GM18526 (cell line): Measurements from ENCODE around the gene TMEM130.

ENCODE experiments used
- POLR2A ChIP-seq: IDR thresholded peaks from 3 replicates; pipeline ENCODE4 v1.6.1; 2011; ENCODE audit not compliant: insufficient read length; ENCODE audit errors: extremely low read depth

Gene TMEM130

DNA sequence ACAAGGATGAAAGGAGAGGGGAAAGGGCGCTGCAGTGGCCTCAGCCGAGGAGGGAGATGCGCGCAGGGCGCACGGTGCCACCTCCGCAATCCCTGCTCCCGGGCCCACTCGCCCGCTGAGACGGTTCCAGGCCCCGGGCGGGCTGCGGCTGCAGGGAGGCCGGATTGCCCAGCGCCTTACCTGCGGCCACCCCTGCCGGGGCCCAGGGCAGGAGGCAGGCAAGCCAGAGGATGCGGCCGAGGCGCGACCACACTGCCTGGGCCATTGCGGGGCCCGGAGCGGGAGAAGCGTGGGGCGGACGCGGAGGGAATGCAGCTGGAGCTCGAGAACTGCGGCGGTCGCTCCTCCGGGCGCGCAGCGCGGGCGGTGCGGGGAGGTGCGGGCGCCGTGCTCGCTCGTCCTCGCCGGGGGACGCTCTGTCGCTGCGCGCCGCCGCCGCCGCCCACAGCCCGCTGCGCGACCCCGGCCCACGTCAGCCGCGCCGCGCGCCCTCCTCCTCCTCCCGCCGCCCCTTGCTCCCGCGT is at the start of gene TMEM130:
Gene TMEM130, minus strand, starts transcription at position 418 of the 524 bp plus-strand sequence. Its CDS starts 153 bp downstream, at position 265.
- TF ChIP-seq POLR2A: no peak

DNA sequence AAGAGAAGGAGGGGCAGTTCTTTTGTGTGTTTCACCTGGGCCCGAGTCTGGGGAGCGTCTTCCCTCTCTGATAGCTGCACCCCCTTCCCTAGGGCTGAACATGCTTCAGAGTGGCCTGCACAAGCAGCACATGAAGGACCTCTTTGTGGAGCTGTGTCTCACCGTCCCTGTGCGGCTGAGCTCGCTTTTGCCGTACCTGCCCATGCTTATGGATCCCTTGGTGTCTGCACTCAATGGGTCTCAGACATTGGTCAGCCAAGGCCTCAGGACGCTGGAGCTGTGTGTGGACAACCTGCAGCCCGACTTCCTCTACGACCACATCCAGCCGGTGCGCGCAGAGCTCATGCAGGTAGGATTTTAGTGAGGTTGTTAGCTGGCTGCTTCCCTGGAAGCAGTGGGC is 47.5 kb upstream of the TMEM130 start:
- TF ChIP-seq POLR2A: no peak

- no peak for TF ChIP-seq POLR2A
Measured at GRCh38 chr7:98913612-98914011, 43.8 kb upstream of the TMEM130 start.

DNA sequence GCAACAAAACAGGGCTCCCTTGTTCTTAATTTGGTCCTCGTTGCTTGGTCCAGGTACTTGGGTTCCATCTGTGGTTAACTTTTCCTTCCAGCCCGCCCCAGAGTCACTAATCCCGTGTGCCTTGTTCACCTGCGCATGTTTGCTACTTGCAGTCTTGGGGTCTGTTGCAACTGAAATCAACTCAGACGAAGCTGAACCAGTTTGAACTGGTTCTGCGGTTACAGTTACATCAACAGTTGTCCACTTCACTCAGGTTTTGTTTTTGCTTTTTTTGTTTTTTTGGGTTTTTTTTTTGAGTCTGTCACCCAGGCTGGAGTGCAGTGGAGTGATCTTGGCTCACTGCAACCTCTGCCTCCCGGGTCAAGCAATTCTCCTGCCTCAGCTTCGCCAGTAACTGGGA is 43.2 kb upstream of the TMEM130 start:
- no peak for TF ChIP-seq POLR2A

DNA sequence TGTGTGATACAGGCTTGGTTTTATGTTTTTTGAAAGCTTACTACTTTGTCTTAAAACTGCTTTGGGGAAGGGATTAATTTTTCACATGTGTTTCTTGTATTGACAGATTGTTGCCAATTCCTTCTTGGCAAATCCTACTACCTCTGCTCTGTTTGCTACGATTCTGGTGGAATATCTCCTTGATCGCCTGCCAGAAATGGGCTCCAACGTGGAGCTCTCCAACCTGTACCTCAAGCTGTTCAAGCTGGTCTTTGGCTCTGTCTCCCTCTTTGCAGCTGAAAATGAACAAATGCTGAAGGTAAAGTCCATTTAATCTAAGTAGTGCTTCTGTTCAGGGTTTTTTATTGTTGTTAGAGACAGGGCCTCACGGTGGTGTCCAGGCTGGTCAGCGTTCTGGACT is 42.1 kb upstream of the TMEM130 start:
- no peak for TF ChIP-seq POLR2A

GRCh38 chr7:98910427-98910826 is 40.6 kb upstream of the TMEM130 start:
- TF ChIP-seq POLR2A: no peak

DNA sequence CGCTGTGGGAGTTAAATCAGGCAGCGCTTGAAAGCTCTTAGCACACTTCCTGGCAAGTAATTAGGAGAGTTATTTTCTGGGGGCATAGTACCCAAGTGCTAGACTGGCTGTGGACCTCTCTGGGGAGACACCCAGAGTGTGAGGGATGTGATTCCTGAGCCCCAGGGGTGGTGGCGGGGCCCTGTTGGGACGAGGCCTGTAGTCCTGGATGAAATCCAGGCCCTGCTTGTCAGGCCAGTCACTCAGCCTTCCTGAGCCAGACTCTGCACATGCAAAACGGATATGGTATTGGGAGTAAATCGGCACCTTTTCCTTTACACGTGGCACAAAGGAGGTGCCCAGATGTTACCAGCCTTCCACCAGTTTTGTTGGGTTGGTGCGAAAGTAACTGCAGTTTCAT is 39.7 kb upstream of the TMEM130 start:
- no peak for TF ChIP-seq POLR2A

GRCh38 chr7:98908585-98908984 is 38.8 kb upstream of the TMEM130 start:
- no peak for TF ChIP-seq POLR2A

GRCh38 chr7:98907570-98907969 is 37.8 kb upstream of the TMEM130 start:
- TF ChIP-seq POLR2A: no peak

GRCh38 chr7:98903246-98903645 is 33.4 kb upstream of the TMEM130 start:
- no peak for TF ChIP-seq POLR2A

GRCh38 chr7:98902523-98902922 is 32.7 kb upstream of the TMEM130 start:
- no peak for TF ChIP-seq POLR2A

GRCh38 chr7:98900815-98901214 is 31.0 kb upstream of the TMEM130 start:
- TF ChIP-seq POLR2A: no peak

DNA sequence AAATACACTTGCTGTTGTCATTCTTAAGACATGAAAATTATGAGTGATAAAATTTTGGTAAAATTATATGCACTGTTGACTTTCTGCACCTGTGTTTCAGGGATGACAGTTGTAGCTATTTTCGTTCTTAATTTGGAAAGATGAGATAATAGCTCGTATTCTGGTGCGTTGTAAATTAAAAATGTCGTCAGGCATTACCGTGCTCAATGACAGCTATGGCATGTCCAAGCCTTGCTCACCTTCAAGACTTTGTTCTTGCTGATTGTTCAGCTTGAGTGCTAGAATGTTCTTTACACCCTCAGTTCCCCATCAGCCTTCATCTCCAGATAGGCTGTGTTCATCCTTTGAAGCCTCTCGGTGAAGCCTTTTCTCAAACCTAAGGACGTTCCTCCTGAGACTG is 30.0 kb upstream of the TMEM130 start:
- TF ChIP-seq POLR2A: no peak

- no peak for TF ChIP-seq POLR2A
Measured at GRCh38 chr7:98892609-98893008, 22.8 kb upstream of the TMEM130 start.

GRCh38 chr7:98887038-98887437 is 17.2 kb upstream of the TMEM130 start:
- no peak for TF ChIP-seq POLR2A

DNA sequence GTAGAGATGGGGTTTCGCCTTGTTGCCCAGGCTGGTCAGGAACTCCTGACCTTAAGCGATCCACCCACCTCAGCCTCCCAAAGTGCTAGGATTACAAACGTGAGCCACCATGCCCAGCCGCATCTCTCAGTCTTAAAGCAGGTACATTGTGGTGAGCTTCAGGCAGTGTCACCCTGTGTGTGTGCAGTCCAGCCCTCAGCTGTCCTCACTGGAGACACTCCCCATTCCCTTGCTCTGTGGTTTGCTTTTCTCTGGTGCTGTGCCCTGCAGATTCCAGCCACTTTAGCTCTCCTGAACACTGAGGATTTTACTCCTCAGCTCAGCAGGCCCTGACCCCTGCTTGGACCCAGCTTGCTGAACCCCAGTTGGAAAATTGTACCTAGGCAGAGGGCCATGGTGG is 14.6 kb upstream of the TMEM130 start:
- no peak for TF ChIP-seq POLR2A

- no peak for TF ChIP-seq POLR2A
Measured at GRCh38 chr7:98881561-98882315, 11.9 kb upstream of the TMEM130 start.
